GM21529 (cell line): ENCODE data around the gene DHFR2.
"Not testable (repeated sequence)": the region's sequence is repeated elsewhere in the genome, so short reads cannot be mapped to it uniquely, and the experiment has no call there.

Experiments used
- ATAC-seq: cut with Tn5 transposase; IDR thresholded peaks from one replicate; pipeline ENCODE4 v1.9.1; 2021; ENCODE audit not compliant: unreplicated experiment

DHFR2 gene

DNA sequence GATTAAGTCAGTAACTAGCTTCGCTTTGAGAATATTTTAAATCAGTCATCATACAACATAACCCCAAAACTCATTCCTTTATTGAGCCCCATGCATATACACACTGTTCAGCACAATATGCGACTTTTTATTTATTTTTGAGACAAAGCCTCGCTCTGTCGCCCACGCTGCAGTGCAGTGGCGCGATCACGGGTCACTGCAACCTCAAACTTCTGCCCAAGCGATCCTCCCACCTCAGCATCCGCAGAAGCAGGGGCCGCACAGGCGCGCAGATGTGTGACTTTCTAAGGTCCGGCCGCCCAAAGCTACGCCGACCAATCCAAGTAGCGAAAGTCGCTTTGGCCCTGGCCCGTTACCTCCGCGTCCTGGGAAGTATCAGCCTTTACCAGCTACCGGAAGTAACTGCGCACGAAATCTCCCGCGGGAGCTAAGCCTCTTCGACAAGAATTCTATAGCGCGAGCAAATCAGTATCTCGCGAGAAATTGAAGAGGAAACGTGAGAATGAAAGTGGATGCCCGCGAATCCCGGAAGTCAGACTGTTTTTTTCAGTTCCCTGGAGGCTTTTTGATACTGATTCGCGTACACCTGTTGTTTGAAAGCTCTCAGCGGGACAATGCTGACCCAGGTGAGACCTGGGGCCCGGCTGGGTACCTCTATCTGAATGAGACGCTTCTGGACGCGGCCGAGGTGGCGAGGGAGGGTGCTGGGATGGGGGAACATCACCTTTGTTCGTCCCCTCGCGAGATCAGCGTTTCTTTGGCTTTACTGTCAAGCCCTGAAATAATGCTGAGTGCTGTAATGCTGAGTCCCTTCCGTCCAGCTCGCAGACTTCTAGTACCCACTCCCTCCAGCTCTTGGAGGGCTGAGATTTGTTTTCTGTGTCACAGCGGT lies at the start of gene DHFR2, which contains the start of gene NSUN3:
Gene DHFR2 (minus strand): TSS at position 404 of the 892 bp plus-strand sequence. CDS start 1,405 bp downstream, outside the sequence.
Gene NSUN3 (plus strand): TSS at position 549 of the 892 bp plus-strand sequence. CDS start 66 bp downstream, at position 615.
- ATAC-seq: peak; percentile 94

DNA sequence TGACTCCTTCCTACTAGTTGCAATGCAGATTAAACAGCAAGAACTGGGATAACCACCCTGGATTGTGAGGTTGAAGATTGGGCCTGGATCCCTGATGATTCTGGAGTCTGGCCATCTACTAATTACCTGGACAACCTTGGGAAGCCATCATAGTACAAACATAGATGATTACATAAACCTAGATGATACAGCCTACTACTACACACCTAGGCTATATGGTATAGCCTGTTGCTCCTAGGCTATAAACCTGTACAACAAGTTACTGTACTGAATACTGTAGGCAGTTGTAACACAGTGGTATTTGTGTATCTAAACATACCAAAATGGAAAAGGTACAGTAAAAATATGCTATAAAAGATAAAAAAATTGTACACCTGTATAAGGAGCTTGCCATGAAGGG lies 48.1 kb upstream of the DHFR2 start:
- no peak for ATAC-seq

DNA sequence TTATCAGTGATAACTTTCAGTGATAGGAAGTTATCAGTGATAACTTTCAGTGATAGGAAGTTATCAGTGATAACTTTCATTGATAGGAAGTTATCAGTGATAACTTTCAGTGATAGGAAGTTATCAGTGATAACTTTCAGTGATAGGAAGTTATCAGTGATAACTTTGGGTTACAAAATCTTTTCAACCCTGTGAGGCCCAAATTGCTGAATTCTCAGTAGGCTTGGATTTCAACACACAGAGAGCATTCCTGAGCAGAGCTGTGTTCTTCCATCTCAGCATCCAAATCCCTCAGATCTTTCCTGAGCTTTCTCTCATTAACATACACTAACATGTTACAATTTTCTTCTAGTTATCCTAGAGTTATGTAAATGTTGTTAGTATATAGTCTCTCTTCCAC lies 47.5 kb upstream of the DHFR2 start:
- ATAC-seq: not testable (repeated sequence)

DNA sequence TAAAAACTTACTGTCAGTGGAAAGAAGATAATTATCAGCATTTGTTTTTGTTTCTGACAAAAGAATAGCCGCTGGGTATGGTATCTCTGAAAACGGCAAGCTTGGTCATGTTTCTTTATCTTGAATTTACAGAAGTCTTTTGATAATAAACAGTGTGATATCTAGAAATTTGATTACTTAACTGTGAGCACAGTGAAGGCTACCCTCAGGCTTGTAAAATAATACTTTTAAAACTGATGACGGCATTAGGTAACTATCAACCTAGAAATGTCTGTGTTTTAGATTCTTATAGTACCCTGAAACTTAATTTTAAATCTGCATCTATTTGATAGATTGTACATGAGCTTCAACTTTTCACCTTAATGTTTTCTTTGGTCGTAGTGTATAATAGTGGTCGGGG lies 43.6 kb upstream of the DHFR2 start:
- no peak for ATAC-seq

DNA sequence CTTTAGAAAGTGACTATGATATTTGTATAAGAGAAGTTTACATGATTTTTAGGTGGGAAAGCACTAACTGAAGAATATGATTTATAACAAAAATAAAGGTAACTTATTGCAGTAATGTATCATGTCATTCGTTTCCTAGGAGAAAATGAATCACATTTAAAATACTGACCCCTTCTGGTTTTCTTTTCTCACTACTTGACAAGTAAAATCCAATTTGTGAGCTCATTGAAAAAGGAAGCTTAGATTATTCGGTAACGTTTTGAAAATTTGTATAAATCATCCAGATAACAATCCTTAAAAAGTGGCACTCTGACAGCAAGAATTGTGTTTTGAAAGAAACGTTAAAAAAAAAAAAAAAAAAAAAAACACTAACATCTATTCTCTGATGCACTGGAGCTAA lies 39.1 kb upstream of the DHFR2 start:
- no peak for ATAC-seq

DNA sequence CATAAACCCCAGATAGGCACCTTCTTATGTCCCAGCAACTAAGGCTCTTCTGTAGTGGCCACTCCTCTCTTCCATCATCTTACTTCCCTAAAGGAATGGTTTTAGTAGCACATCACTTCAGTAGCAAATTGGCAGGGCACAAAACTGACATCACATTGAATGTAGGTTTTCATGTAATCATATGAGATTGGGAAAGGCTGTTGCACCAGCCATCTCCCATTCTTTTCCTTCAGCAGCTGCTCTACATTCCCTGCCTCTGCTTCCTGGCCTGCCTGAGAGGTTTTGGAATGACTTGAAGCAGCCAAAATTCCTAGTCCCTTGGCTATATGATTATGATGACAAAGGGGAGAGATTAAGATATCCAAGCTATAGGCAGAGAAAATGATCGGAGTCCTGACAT lies 36.6 kb upstream of the DHFR2 start:
- no peak for ATAC-seq

DNA sequence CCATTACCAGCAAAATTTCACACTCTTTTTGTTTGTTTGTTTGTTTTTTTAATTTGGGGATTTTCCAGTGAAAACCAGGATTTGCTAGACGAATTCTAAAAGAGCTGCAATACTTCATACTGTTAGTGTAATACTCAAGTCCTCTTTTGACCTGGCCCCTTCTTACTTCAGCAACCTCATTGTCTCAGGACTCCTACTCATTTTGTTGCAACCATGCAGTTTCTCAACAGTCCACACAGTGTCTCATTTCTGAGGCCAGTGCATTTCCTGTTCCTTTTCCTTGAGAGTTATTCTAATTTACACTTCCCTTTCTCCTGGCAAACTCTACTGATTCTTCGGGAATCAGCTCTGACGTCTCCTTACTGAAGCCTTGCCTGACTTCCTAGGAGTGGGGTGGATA lies 35.7 kb upstream of the DHFR2 start:
- no peak for ATAC-seq

DNA sequence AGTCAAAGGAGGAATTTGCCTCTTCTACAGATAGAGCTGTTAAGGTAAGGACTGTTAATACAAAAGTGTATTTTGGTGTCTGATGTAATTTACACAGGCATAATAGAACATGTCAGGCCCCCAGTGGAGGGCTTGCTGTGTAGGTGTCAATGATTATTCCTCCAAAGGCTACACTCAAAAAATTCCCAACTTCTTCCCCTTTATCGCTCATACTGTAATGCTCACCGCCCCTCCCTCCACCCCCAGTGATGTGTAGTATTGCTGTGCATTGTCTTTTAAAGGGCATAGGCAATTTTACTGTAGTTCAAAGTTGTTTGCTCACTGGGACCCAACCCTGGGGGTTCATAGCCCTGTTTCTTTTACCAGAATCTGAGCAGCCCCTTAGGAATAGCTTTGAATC lies 32.4 kb upstream of the DHFR2 start:
- ATAC-seq: no peak

DNA sequence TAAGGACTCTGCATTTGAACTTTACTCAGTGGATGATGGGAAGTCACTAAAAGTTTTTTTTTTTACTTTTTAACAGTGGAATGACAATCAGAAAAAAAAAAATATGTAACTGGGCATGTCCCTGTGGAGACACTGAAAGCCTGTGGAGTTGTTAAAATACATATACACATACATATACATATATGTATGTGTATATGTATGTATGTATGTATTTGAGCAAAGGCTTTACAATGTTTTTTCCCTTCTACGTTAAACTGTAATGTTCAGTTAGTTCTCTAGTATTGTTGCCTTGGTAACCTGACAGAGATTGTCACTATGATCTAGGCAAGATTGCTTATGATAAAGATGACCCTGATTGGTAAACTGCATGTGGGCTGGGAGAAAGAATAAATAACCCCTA lies 30.4 kb upstream of the DHFR2 start:
- no peak for ATAC-seq

DNA sequence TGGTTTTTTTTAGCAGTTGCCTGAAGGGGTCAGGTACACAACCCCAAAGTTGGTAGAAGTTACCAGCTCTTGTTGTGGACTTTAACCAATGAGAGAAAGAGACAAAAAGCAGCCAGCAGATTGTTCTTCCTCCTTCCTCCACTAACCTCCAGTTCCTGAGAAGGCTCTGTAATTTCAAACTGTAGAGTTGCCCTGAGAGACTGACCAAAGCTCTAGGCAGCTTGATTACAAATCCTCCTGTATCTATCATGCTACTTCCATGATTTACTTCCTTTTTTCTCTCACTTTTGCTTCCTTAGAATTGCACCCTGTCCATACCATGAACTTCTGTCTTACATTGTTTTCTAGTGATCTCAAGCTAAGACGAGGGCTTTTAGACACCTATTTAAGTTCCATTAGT lies 29.4 kb upstream of the DHFR2 start:
- no peak for ATAC-seq

DNA sequence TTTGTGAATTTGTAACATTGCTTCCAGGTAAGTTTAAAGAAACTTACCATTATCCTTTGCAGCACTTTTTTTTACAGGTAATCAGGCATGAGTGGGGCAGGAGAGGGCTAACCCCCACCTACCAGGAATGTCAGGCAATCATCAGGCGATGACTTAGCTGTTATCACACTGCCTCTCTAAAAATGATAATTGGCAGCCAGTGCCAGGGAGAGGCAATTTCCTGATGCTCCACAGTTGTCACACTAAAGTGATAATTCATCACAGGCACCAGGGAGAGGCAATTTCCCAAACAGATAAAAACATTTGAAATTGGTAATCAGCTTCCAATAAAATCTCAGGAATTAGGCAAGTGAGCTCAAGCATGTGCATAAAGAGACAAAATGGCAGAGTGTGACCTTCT lies 26.4 kb upstream of the DHFR2 start:
- ATAC-seq: no peak

DNA sequence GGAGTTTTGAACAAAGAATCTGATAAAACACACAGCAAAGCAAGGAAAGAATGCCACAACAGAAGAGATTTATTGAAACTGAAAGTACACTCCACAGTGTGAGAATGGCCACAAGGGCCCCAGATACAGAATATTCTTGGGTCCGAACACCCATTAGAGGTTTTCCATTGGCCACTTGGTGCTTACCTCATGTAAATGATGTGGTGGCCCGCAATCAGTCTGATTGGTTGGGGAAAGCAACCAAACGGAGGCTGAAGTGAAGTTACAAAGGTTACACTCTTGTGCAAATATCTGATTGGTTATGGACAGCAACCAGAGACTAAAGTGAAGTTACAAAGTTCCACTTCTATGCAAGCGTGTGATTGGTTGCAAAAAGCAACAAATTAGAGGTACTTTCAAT lies 20.5 kb upstream of the DHFR2 start:
- peak; percentile 76 for ATAC-seq

DNA sequence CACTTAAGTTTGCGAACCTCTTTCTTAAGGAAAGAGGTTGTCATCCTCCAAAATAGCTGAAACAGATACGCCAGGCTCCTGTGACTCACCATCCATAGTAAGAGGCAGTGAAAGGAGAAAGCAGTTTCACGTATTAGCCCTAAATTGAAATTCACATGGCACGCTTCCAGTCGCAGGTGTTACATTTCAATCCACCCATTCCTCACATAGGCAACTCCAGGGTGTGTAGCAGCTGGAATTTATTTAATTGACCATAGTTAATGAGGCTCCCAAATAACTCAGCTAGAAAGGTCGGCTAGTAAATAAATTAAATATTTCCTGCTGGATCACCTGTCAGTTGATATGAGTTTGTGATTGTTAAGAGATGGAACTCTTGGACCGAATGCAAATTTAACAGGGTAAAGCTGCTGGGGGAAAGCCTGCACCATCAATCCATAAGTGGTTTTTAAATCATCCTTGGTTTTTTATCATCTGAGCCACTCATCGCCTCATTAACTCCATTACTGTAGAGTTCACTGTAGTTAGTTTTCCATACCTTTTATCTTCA lies 19.7 kb upstream of the DHFR2 start:
- no peak for ATAC-seq

DNA sequence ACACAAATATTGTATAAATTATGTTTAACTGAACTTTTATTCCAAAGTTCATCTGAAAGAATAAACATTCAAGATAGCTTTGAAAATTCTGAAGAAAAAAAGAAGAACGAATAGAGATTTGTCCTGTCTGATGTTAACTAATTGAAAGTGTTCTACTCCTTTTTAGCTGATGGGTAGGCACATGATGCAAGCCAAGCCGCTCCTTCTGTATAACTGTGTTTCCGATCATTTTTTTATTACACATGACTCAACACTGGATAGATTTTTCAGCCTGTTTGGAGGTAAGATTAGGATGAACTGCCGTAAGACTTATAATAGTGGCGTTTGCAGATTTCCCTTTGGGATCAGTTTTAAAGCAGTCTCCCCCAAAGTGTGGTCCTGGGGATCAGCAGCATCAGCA lies 19.2 kb upstream of the DHFR2 start:
- ATAC-seq: no peak

DNA sequence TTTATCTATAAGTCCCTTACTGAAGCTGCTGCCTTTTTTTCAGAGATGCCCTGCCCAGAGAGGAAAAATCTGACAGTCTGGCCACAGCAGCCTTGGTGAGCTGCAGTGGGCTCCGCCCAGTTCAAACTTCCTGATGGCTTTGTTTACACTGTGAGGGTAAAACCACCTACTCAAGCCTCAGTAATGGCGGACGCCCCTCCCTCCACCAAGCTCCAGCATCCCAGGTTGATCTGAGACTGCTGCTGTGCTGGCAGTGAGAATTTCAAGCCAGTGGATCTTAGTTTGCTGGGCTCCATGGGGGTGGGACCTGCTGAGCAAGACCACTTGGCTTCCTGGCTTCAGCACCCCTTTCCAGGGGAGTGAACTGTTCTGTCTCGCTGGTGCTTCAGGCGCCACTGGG lies 17.8 kb upstream of the DHFR2 start:
- not testable (repeated sequence) for ATAC-seq

DNA sequence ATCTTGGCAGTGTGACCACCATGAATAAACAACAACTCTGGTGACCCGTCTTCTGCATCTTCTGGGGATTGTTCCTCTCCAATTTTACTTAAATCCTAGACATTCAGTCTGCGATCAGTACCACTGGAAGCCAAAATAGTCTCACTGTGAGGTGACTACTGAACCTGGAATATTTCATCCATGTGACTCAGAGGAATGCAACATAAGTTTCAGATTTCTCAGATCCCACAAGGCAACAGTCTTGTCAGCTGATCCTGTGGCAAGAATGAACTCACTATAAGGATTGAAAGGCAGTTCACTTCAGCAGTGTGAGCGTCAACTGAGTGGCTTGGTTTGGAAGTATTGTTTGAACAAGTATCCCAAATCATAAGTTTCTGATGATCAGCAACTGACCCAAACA lies 13.3 kb upstream of the DHFR2 start:
- no peak for ATAC-seq

DNA sequence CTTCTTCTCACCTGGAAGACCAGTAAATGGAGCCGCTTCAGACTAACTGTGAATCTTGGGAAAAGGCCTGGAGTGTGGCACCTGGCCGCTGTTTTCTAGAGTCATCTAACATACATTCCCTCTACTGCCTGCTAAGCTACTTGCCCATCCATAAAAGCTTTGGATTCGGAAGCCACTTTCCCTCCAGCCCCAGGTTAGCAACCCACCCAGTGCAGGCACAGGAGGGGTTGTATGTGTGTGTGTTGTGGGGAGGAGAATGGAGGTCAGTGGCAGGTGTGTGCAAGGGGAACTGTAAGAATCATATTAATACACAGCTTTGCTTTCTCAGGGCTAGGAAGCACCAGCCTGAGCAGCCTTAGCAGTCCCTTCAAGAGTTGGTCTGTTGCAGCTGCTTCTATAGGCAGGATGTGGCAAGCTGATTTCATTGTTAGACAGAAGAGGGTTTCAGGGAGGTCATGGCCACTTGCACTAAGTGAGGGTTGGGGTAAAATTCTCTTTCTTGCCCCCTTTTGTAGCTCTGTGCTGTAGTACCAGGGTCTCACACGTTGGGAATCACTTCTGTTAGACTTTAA lies 9.1 kb upstream of the DHFR2 start:
- ATAC-seq: peak; percentile 67

DNA sequence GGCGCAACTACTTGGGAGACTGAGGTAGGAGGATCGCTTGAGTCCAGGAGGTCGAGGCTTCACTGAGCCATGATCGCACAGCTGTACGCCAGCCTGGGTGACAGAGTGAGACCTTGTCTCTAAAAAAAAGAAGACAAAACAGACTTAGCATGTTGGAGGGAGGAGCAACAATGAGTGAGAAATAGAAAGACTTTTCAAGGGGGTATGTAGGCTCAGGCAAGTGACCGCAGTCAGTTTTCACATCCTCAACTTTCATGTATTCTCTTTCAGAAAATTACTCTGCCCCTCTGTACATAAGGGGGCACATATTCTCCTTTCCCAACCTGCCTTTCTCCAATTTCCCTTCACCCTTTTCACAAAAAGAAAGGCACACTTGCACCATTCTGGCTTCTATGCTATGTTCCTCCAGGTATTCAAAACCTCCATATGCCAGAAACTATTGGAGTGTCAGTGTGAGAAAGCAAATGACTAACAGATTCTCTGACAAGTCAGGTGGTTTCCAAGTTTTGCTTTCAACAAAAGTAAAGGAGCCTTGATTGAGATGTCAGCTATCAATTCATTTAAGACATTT lies 7.7 kb upstream of the DHFR2 start:
- ATAC-seq: peak; percentile 63

DNA sequence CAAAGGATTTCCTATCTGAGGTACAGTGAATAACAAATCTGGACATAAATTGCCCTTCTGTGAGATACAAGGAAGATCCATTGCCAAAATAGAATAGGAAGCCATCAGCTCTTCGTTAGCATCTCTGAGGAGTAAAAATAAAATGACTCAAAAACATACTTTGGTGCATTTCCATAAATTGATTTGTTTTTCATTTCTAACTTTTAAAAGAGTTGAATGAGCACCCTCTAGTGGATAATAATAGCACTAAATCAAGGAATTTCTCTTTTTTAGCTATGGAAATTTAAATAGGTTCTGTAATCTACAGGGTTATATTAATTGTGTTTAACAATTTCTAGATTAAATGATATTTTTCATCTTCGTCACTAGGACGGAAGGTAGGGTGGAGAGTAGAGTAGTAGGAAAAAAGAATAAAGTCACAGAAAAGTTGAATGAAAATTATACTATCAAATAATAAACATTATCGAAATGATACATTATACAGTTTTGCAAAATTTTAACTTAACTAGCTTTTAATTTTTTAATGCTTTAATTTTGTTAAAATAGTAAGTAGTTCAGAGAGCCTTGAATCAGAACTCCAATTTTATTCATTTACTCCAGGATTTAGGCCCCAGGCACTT lies 6.6 kb upstream of the DHFR2 start:
- no peak for ATAC-seq

DNA sequence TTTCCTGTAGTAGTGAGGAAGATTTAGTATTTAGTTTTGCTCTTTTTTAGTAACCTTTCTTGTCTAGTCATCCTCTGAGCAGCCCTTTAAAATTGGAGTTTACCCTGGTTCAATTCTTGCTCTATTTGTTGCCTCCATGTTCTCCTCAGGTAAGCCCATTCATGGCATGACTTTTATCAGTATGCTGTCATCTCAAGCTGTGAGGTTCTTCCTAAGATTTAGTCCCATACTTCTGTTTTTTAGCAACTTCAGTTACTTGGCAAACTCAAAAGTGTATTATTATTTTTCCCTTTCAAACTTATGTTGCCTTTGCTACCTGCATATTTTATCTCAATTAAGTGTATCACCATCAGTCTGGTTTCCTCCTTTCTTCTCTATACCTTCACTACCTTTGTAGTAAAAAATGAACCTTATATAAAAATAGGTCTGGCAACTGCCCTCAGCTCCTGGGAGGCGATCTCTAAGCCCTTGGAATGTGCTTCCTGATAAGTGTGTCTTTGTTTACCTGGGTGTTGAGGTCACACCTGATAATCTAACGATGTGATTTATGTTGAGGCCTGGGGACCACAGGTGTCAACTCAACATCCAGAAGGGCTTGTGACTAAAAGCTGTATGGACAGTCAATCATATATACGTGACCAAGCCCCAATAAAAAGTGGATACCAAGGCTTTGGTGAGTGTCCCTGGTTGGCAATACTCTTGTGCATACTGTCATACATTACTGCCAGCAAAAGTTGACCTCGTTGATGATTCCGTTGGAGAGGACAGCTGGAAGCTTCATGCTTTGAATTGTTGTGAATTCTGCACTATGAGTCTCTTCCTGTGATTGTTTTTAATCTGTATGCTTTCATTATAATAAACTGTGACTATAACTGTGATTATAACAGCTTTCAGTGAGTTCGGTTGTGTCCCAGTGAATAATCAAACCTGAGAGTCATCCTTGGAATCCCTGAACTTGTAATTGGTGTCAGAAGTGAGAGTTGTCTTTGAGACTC lies 4.1 kb upstream of the DHFR2 start:
- no peak for ATAC-seq
